ENCODE measurements around the gene PDPN.

The PDPN gene

GRCh38 chr1:13583966-13584791 lies 547 bp downstream of the PDPN start:
- no peak for DNase-seq (ENCODE audit: low read depth in 1 of 2, low spot score in 1 of 2)
- in situ Hi-C loops (cut with HindIII; ENCODE audit: low pct_unique_long_range_greater_than_20kb, low sequenced_read_pairs), result no loop called here

GRCh38 chr1:13584876-13585611 lies 1.4 kb downstream of the PDPN start:
- no peak for TF ChIP-seq JUND (IDR thresholded peaks at IDR 0.05; ENCODE audit: low read depth)
- no peak for DNase-seq (ENCODE audit: low read depth in 1 of 2, low spot score in 1 of 2)
- in situ Hi-C loops (cut with HindIII; ENCODE audit: low pct_unique_long_range_greater_than_20kb, low sequenced_read_pairs), result no loop called here

More at GRCh38 chr1:13583966-13584791, 547 bp downstream of the PDPN start:
- TF ChIP-seq JUND (IDR thresholded peaks at IDR 0.05; ENCODE audit: low read depth), result no peak

DNA sequence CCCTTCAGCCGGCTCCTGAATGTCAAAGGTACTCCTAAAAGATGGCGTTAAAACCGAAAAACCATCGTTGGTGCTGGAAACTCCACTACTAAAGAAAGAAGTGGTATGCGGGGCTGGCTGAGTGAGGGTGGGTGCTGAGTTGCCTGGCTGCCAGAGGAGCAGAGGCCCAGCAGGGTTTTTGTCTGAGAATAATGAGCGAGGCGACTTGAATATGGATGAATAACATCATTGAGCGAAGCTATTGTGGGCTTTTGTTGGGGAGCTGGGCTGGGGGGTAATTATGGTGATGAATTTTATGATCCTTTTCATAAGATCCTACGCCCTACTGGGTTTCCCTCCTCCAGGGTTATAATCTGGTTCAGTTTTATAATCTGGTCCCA lies 2.0 kb downstream of the PDPN start:
- no peak for DNase-seq (ENCODE audit: low read depth in 1 of 2, low spot score in 1 of 2)
- in situ Hi-C loops (cut with HindIII; ENCODE audit: low pct_unique_long_range_greater_than_20kb, low sequenced_read_pairs), result no loop called here
- TF ChIP-seq JUND (IDR thresholded peaks at IDR 0.05; ENCODE audit: low read depth), result no peak

GRCh38 chr1:13586001-13586400 lies 2.4 kb downstream of the PDPN start:
- in situ Hi-C loops (cut with HindIII; ENCODE audit: low pct_unique_long_range_greater_than_20kb, low sequenced_read_pairs), result no loop called here
- no peak for TF ChIP-seq JUND (IDR thresholded peaks at IDR 0.05; ENCODE audit: low read depth)

GRCh38 chr1:13587256-13588030 lies 3.8 kb downstream of the PDPN start:
- DNase-seq (ENCODE audit: low read depth in 1 of 2, low spot score in 1 of 2), result peak; percentile 19 to 36
- no peak for TF ChIP-seq JUND (IDR thresholded peaks at IDR 0.05; ENCODE audit: low read depth)
- in situ Hi-C loops (cut with HindIII; ENCODE audit: low pct_unique_long_range_greater_than_20kb, low sequenced_read_pairs), result no loop called here

More at GRCh38 chr1:13586001-13586400, 2.4 kb downstream of the PDPN start:
- no peak for DNase-seq (ENCODE audit: low read depth in 1 of 2, low spot score in 1 of 2)

GRCh38 chr1:13588946-13589796 lies 5.5 kb downstream of the PDPN start:
- no peak for TF ChIP-seq JUND (IDR thresholded peaks at IDR 0.05; ENCODE audit: low read depth)
- no peak for DNase-seq (ENCODE audit: low read depth in 1 of 2, low spot score in 1 of 2)
- in situ Hi-C loops (cut with HindIII; ENCODE audit: low pct_unique_long_range_greater_than_20kb, low sequenced_read_pairs), result no loop called here

DNA sequence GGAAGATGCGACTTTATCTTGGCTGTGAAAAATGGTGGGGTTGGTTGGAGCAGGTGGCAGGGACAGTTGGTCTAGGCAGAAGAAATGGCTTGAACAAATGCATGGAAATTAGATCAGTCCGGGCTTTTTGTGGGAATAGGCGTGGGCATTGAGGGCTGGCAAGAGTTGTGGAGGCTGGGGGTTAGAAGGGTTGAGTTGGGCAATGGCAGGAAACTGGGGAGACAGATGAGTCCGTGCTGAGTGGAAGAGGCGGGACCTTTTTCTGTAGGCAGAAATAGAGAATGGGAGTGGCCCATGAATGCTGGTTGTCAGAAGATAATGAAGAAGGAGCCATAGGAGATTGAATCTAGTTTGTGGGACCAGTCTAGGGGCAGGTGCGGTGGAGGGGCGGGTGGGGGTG lies 6.9 kb downstream of the PDPN start:
- no peak for TF ChIP-seq JUND (IDR thresholded peaks at IDR 0.05; ENCODE audit: low read depth)
- DNase-seq (ENCODE audit: low read depth in 1 of 2, low spot score in 1 of 2), result no peak
- in situ Hi-C loops (cut with HindIII; ENCODE audit: low pct_unique_long_range_greater_than_20kb, low sequenced_read_pairs), result no loop called here

GRCh38 chr1:13593511-13594131 lies 10.0 kb downstream of the PDPN start:
- DNase-seq (ENCODE audit: low read depth in 1 of 2, low spot score in 1 of 2), result no peak
- in situ Hi-C loops (cut with HindIII; ENCODE audit: low pct_unique_long_range_greater_than_20kb, low sequenced_read_pairs), result no loop called here
- TF ChIP-seq JUND (IDR thresholded peaks at IDR 0.05; ENCODE audit: low read depth), result no peak

GRCh38 chr1:13595411-13595810 lies 11.8 kb downstream of the PDPN start:
- in situ Hi-C loops (cut with HindIII; ENCODE audit: low pct_unique_long_range_greater_than_20kb, low sequenced_read_pairs), result no loop called here
- DNase-seq (ENCODE audit: low read depth in 1 of 2, low spot score in 1 of 2), result no peak
- no peak for TF ChIP-seq JUND (IDR thresholded peaks at IDR 0.05; ENCODE audit: low read depth)

DNA sequence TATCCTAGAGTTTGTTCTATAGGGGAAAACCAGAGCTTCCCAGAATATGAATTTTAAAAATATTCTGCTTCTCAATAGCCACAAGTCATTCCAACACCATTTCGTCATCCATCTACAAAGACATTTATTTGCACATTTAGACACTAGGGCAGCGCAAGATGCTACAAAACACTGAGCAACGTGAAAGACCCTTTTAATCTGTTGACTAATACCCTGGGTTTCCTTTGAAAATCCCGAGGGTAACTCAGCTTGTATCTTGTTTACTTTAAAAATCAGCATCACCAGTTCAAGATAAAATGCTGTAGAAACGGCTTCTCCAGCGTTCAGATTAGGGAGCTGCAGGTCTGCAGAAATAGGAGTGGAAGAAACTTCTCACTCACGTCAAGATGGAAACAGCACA lies 13.5 kb downstream of the PDPN start:
- in situ Hi-C loops (cut with HindIII; ENCODE audit: low pct_unique_long_range_greater_than_20kb, low sequenced_read_pairs), result no loop called here
- TF ChIP-seq JUND (IDR thresholded peaks at IDR 0.05; ENCODE audit: low read depth), result no peak
- DNase-seq (ENCODE audit: low read depth in 1 of 2, low spot score in 1 of 2), result no peak

DNA sequence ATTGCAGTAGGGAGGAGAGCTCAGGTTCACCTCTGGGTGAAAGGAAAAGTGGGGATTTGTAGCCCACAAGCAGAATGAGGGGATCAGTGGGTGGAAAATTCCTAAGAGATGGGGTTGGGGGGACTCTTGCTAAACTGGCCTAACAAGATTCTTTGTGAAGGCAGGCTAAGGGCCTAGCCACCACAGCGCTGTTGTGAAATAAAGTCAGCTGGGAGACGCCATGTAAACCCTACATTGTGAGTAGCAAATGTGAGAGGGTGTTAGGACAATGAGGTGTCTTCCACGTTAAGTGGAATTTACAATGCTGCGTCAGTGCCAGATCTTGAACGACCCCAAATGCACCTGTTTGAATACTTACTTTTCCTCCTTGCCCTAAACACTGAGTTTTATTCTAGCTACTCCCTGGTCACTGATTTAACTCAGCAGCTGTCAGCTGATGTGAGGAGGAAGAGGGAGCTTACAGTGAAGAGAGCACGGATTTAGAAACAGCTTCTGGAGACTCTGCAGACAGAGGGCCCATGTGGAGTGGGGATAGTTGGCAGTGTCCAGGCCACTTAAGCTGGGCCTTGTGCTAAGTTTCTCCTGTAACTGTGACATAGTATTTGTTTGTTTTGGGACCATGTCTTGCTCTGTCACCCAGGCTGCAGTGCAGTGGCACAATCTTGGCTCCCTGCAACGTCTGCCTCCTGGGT lies 17.3 kb downstream of the PDPN start:
- no peak for TF ChIP-seq JUND (IDR thresholded peaks at IDR 0.05; ENCODE audit: low read depth)
- DNase-seq (ENCODE audit: low read depth in 1 of 2, low spot score in 1 of 2), result peak in 1 of 2 experiments; percentile 30
- in situ Hi-C loops (cut with HindIII; ENCODE audit: low pct_unique_long_range_greater_than_20kb, low sequenced_read_pairs), result no loop called here
